HCT116 (cell line): ENCODE results near the gene TEX26.

Source experiments
- CBX3 ChIP-seq: IDR thresholded peaks from 2 replicates; pipeline ENCODE4 v1.6.1; 2012; ENCODE audit warnings: low read depth
- CEBPB ChIP-seq: IDR thresholded peaks from 2 replicates; pipeline ENCODE4 v1.6.1; 2012; ENCODE audit warnings: low read depth
- EZH2 ChIP-seq: fragments of 200-600 bp; sonication (generic); IDR thresholded peaks from 2 replicates; pipeline ENCODE4 v1.6.1; 2017; ENCODE audit warnings: antibody characterized with exemption, mixed run types
- EZH2phosphoT487 ChIP-seq: fragments of 200-600 bp; IDR thresholded peaks from 2 replicates; pipeline ENCODE4 v1.6.1; 2018; ENCODE audit warnings: antibody characterized with exemption, borderline replicate concordance
- POLR2A ChIP-seq: IDR thresholded peaks from 2 replicates; pipeline ENCODE4 v1.7.0; 2011; ENCODE audit warnings: borderline replicate concordance; ENCODE audit not compliant: insufficient read depth, insufficient read length; ENCODE audit errors: extremely low read depth
- REST ChIP-seq: IDR thresholded peaks from 2 replicates; pipeline ENCODE4 v1.6.1; 2012; ENCODE audit warnings: low read depth
- SIN3A ChIP-seq: IDR thresholded peaks from 2 replicates; pipeline ENCODE4 v1.6.1; 2012; ENCODE audit warnings: low read depth
- SP1 ChIP-seq: IDR thresholded peaks from 2 replicates; pipeline ENCODE4 v1.6.1; 2012; ENCODE audit warnings: low read depth
- TF ChIP-seq, protein P1 (sequence below), 3 experiments: fragments of 200-600 bp in 1 of 3; sonication (generic) in 1 of 3; IDR thresholded peaks in 2 of 3; conservative IDR thresholded peaks in 1 of 3; 2 replicates each; pipeline ENCODE4 v1.5.1; 2012 to 2017; ENCODE audit warnings: low read depth in 2 of 3, low read length in 2 of 3, antibody characterized with exemption in 1 of 3, borderline replicate concordance in 1 of 3, control low read depth in 1 of 3, mild to moderate bottlenecking in 1 of 3, mixed read lengths in 1 of 3, mixed run types in 1 of 3, moderate library complexity in 1 of 3; ENCODE audit not compliant: insufficient read depth in 1 of 3

DNA sequence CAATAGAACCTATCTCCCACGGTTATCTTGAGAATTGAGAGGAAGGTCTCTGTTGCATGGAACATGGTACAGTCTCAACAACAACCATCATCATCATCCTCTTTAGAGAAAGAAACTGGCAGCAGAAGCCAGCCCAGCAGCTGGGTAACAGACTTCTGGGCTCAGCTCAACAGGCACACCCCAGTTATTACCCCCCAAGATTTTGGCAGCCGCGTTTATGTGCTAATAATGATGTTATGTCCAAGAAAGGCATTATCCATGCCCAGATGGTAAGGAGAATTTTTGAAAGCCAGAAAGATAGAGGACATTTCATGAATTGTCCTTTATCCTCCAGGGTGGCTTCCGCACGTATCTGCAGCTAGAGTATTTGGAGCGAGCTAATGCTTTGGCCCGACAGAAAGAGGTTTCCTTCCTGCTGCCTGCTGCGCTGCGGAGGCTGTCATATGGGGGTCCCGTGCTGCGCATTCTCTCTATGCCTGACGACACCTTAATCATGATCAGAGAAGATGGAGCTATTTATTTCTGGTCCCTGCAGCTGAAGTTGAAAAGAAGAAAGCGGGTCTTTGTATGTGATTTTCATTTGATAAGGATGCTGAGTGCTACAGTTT, 89.9 kb downstream of the TEX26 start:
- TF ChIP-seq CEBPB (no peak), POLR2A (no peak), EZH2 (no peak), EZH2phosphoT487 (no peak), SIN3A (no peak), SP1 (no peak), CBX3 (no peak), REST (no peak)
- TF ChIP-seq, protein P1, sequence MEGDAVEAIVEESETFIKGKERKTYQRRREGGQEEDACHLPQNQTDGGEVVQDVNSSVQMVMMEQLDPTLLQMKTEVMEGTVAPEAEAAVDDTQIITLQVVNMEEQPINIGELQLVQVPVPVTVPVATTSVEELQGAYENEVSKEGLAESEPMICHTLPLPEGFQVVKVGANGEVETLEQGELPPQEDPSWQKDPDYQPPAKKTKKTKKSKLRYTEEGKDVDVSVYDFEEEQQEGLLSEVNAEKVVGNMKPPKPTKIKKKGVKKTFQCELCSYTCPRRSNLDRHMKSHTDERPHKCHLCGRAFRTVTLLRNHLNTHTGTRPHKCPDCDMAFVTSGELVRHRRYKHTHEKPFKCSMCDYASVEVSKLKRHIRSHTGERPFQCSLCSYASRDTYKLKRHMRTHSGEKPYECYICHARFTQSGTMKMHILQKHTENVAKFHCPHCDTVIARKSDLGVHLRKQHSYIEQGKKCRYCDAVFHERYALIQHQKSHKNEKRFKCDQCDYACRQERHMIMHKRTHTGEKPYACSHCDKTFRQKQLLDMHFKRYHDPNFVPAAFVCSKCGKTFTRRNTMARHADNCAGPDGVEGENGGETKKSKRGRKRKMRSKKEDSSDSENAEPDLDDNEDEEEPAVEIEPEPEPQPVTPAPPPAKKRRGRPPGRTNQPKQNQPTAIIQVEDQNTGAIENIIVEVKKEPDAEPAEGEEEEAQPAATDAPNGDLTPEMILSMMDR (IDR thresholded peaks at IDR 0.05 in 2 of 3, conservative IDR thresholded peaks at IDR 0.05 in 1 of 3; ENCODE audit: borderline replicate concordance in 1 of 3, insufficient read depth in 1 of 3, low read depth in 2 of 3, low read length in 2 of 3) = no peak
